Trophoblast cell (in vitro differentiated cells and primary cell): ENCODE results near the gene ST6GALNAC4.

ENCODE experiments used
- DNase-seq, 2 donors: peaks; one replicate each; pipeline ENCODE4 v3.0.0-alpha.2; 2016
- H2AFZ ChIP-seq: 2 replicates; pipeline ENCODE4 v1.6.1; 2013; ENCODE audit warnings: low read length, moderate library complexity, mild to moderate bottlenecking; ENCODE audit not compliant: insufficient read depth, poor library complexity
- H2AK5ac ChIP-seq: 2 replicates; pipeline ENCODE4 v1.6.1; 2013; ENCODE audit warnings: mild to moderate bottlenecking, low read length
- H2BK120ac ChIP-seq: 2 replicates; pipeline ENCODE4 v1.6.1; 2013; ENCODE audit warnings: low read length, mild to moderate bottlenecking, moderate library complexity; ENCODE audit not compliant: insufficient read depth, poor library complexity
- H2BK12ac ChIP-seq: 2 replicates; pipeline ENCODE4 v1.6.1; 2013; ENCODE audit warnings: mild to moderate bottlenecking, low read length, moderate library complexity
- H2BK5ac ChIP-seq: 2 replicates; pipeline ENCODE4 v1.6.1; 2013; ENCODE audit warnings: low read length, low read depth, moderate library complexity, mild to moderate bottlenecking; ENCODE audit not compliant: poor library complexity
- H3K14ac ChIP-seq: 2 replicates; pipeline ENCODE4 v1.6.1; 2013; ENCODE audit warnings: mild to moderate bottlenecking, low read length
- H3K18ac ChIP-seq: 2 replicates; pipeline ENCODE4 v1.6.1; 2013; ENCODE audit warnings: mild to moderate bottlenecking, low read length
- H3K23ac ChIP-seq: 2 replicates; pipeline ENCODE4 v1.6.1; 2013; ENCODE audit warnings: low read length
- H3K27ac ChIP-seq: 2 replicates; pipeline ENCODE4 v1.5.1; 2013; ENCODE audit warnings: low read depth, mild to moderate bottlenecking, inconsistent platforms, low read length, moderate library complexity
- H3K27me3 ChIP-seq: 2 replicates; pipeline ENCODE4 v1.6.1; 2013; ENCODE audit warnings: inconsistent platforms, mild to moderate bottlenecking, low read length, moderate library complexity; ENCODE audit not compliant: insufficient read depth
- H3K36me3 ChIP-seq, 2 experiments: 1 replicate in 1 of 2; 2 replicates in 1 of 2; pipeline ENCODE4 v1.6.1; 2013; ENCODE audit warnings: low read length in 2 of 2, mild to moderate bottlenecking in 2 of 2, moderate library complexity in 1 of 2; ENCODE audit not compliant: insufficient read depth in 2 of 2, control insufficient read depth in 1 of 2
- H3K4ac ChIP-seq: 2 replicates; pipeline ENCODE4 v1.6.1; 2013; ENCODE audit warnings: low read depth, mild to moderate bottlenecking, low read length, moderate library complexity
- H3K4me1 ChIP-seq, 2 experiments: 1 replicate in 1 of 2; 2 replicates in 1 of 2; pipeline ENCODE4 v1.6.1; 2013; ENCODE audit warnings: low read length in 2 of 2, mild to moderate bottlenecking in 2 of 2, moderate library complexity in 1 of 2; ENCODE audit not compliant: insufficient read depth in 2 of 2, control insufficient read depth in 1 of 2
- H3K4me2 ChIP-seq: 2 replicates; pipeline ENCODE4 v1.6.1; 2013; ENCODE audit warnings: inconsistent platforms, mild to moderate bottlenecking, low read length, moderate library complexity
- H3K4me3 ChIP-seq: 2 replicates; pipeline ENCODE4 v1.5.1; 2013; ENCODE audit warnings: mild to moderate bottlenecking, low read depth, low read length, inconsistent platforms
- H3K79me1 ChIP-seq: one replicate; pipeline ENCODE4 v1.6.1; 2013; ENCODE audit warnings: low read length
- H3K79me2 ChIP-seq: 2 replicates; pipeline ENCODE4 v1.6.1; 2013; ENCODE audit warnings: low read length, mild to moderate bottlenecking; ENCODE audit not compliant: control insufficient read depth, insufficient read depth, poor library complexity
- H3K9ac ChIP-seq: 2 replicates; pipeline ENCODE4 v1.6.1; 2013; ENCODE audit warnings: mild to moderate bottlenecking, low read length
- H3K9me3 ChIP-seq: 2 replicates; pipeline ENCODE4 v1.6.1; 2013; ENCODE audit warnings: low read depth, mild to moderate bottlenecking, control low read depth, inconsistent platforms, low read length; ENCODE audit not compliant: insufficient read depth
- H4K12ac ChIP-seq: 2 replicates; pipeline ENCODE4 v1.6.1; 2013; ENCODE audit warnings: low read depth, mild to moderate bottlenecking, low read length, moderate library complexity
- H4K8ac ChIP-seq: 2 replicates; pipeline ENCODE4 v1.6.1; 2013; ENCODE audit warnings: low read depth, mild to moderate bottlenecking, low read length, moderate library complexity
- H4K91ac ChIP-seq: one replicate; pipeline ENCODE4 v1.6.1; 2013; ENCODE audit warnings: low read depth, mild to moderate bottlenecking, low read length, moderate library complexity
- WGBS: extraction: QIAGEN DNeasy Blood & Tissue Kit; methylation state at CpG from one replicate; pipeline ENCODE4 v1.1.7; 2013; ENCODE audit warnings: missing lambda C conversion rate; ENCODE audit not compliant: insufficient read length, insufficient coverage; ENCODE audit errors: extremely low coverage; 5-methylcytosine and 5-hydroxymethylcytosine counted together

The ST6GALNAC4 gene

DNA sequence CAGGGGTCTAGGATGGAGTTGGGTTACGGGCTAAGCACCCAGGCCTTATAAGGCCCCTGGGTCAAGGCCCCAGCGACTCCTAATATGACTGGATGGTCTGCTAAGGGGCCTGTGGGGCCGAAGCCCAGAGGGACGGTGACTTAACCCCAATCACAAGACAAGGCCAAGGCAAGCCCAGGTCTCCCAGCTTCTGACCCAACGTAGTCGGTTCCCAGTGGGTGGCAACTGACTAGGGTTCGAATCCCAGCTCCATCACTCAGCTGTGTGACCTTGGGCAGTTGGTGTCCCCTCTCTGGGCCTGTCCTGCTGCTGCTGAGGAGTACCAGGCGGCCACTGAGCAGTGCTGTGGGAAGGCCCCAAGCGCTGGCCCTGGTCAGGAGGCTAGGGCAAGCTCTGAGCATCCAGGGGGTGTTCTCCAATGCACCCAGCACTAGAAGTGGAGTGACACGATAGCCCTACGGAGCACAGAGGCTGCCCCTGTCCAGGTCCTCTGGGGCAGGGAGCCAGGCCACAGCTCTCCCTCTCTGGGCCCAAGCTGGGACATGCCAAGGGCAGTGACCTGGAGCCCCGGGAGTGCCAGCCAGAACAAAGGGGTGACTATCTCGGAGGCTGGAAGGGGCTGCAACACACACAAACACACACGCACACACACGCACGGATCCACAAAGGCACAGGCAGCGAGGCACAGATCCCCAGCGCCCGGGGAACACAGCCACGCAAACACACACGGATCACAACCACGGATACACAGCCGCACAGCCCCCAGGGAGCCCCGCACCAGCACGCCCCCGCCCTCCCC lies 39.9 kb downstream of the ST6GALNAC4 start:
- Histone ChIP-seq H3K79me1 (peaks cover 12% of the 10 kb centered on the region), H3K36me3 (peaks cover 0 to 5% of the 10 kb centered on the region in 2 experiments), H2BK120ac (peak overlapping the region; percentile 48), H4K91ac (peak overlapping the region; percentile 90), H3K4ac (peak overlapping the region; percentile 11), H3K4me1 (peaks cover 21 to 24% of the 10 kb centered on the region in 2 experiments), H2AK5ac (peak overlapping the region; percentile 75), H3K79me2 (peaks cover 7% of the 10 kb centered on the region), H4K8ac (peak overlapping the region; percentile 80), H4K12ac (peak overlapping the region; percentile 49), H3K4me2 (peak overlapping the region; percentile 92), H3K18ac (peak overlapping the region; percentile 88), H2BK5ac (no peak overlapping the region), H3K9ac (peak overlapping the region; percentile 24), H2AFZ (peak overlapping the region; percentile 83), H3K27me3 (no peaks in the 10 kb centered on the region), H3K9me3 (peaks cover 2% of the 10 kb centered on the region), H3K27ac (no peak overlapping the region), H3K14ac (peak overlapping the region; percentile 89), H2BK12ac (peak overlapping the region; percentile 21), H3K4me3 (peak overlapping the region; percentile 65), H3K23ac (no peak overlapping the region)
- DNase-seq: no peak
- no CpG with 5 or more reads among the region's 26 CpGs for WGBS

- Histone ChIP-seq H3K36me3 (peaks cover 2 to 7% of the 10 kb centered on the region in 2 experiments), H2BK120ac (no peak overlapping the region), H4K12ac (no peak overlapping the region), H3K4me1 (peaks cover 21 to 24% of the 10 kb centered on the region in 2 experiments), H3K4ac (no peak overlapping the region), H3K79me2 (peaks cover 7% of the 10 kb centered on the region), H3K27ac (no peak overlapping the region), H3K9me3 (peaks cover 2% of the 10 kb centered on the region), H4K91ac (peak overlapping the region; percentile 30), H3K23ac (no peak overlapping the region), H3K14ac (peak overlapping the region; percentile 9), H3K27me3 (no peaks in the 10 kb centered on the region), H3K4me3 (no peak overlapping the region), H3K79me1 (peaks cover 12% of the 10 kb centered on the region), H2AK5ac (peak overlapping the region; percentile 31), H2BK12ac (no peak overlapping the region), H2BK5ac (no peak overlapping the region), H3K4me2 (no peak overlapping the region), H3K18ac (peak overlapping the region; percentile 20), H3K9ac (no peak overlapping the region), H2AFZ (no peak overlapping the region), H4K8ac (peak overlapping the region; percentile 25)
- DNase-seq: no peak
- WGBS: no CpG with 5 or more reads among the region's 14 CpGs
Measured at GRCh38 chr9:127876026-127876763, 40.6 kb downstream of the ST6GALNAC4 start.

DNA sequence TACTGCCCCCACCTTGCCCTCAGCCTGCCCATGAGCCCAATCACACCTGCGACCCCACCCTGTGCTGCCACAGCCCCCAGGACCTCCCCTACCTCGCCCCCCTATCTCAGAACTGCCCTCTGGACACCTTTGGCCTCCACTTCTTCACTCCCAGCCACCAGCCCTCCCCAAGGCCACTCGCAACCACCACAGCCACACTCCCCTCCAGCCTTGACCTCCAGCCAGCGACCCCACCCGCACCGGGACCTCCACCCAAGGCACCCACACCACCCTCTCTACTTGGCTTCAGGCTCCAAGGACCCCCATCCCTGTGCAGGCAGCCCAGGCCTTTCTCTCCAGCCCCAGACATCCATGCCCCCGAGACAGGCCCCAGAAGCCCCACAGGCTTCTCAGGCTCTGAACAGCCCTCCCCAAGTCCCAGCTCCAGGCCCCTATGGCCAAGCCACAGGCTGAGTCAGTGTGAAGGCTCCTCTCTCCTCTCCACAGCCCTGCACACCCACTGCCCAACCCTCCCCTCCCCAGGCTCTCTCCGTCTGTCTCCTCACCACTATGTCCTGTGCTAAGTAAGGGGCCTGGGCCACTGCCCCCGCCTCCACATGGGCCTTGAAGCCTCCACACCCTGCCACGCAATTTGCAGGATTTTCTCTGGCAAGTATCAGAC lies 41.4 kb downstream of the ST6GALNAC4 start:
- no peak overlapping the region for H2BK5ac ChIP-seq
- no peaks in the 10 kb centered on the region for H3K27me3 ChIP-seq
- no peak overlapping the region for H3K23ac ChIP-seq
- DNase-seq: no peak
- H3K9me3 ChIP-seq: peaks cover 2% of the 10 kb centered on the region
- H2BK120ac ChIP-seq: no peak overlapping the region
- no peak overlapping the region for H3K4me2 ChIP-seq
- peak overlapping the region; percentile 45 for H2AK5ac ChIP-seq
- peak overlapping the region; percentile 60 for H4K91ac ChIP-seq
- no peak overlapping the region for H3K27ac ChIP-seq
- H3K36me3 ChIP-seq: peaks cover 7 to 11% of the 10 kb centered on the region in 2 experiments
- peak overlapping the region; percentile 42 for H2BK12ac ChIP-seq
- peaks cover 12% of the 10 kb centered on the region for H3K79me1 ChIP-seq
- WGBS: no CpG with 5 or more reads among the region's 10 CpGs
- H3K4me1 ChIP-seq: peaks cover 21 to 24% of the 10 kb centered on the region in 2 experiments
- peak overlapping the region; percentile 42 for H3K18ac ChIP-seq
- H3K9ac ChIP-seq: no peak overlapping the region
- no peak overlapping the region for H3K14ac ChIP-seq
- peaks cover 7% of the 10 kb centered on the region for H3K79me2 ChIP-seq
- no peak overlapping the region for H4K12ac ChIP-seq
- no peak overlapping the region for H2AFZ ChIP-seq
- no peak overlapping the region for H4K8ac ChIP-seq
- H3K4me3 ChIP-seq: no peak overlapping the region
- peak overlapping the region; percentile 19 for H3K4ac ChIP-seq
